ENCODE data around the gene TSPAN11. TPM values are rescaled to one million over a fixed set of nuclear protein-coding genes. Genes with fewer than 3 reads are reported as not detected.
A peak's percentile ranks its signal among the peaks of the same experiment; 100 is the strongest.

Gene TSPAN11
- total RNA-seq, 1 donor from 2014 or later, result 1.4 TPM

GRCh38 chr12:30910038-30910350 lies 16.6 kb upstream of the TSPAN11 start:
- no peak for DNase-seq (ENCODE audit: low spot score)

- DNase-seq (ENCODE audit: low spot score), result no peak
These were observed 15.3 kb upstream of the TSPAN11 start for GRCh38 chr12:30911207-30911606.

- no peak for DNase-seq (ENCODE audit: low spot score)
These were observed 13.2 kb upstream of the TSPAN11 start for GRCh38 chr12:30913323-30913722.

- DNase-seq (ENCODE audit: low spot score), result no peak
These were observed 11.5 kb upstream of the TSPAN11 start for GRCh38 chr12:30914986-30915591.

- no peak for DNase-seq (ENCODE audit: low spot score)
These were observed 3.5 kb upstream of the TSPAN11 start for GRCh38 chr12:30923057-30923456.

- no peak for DNase-seq (ENCODE audit: low spot score)
These were observed 823 bp upstream of the TSPAN11 start for GRCh38 chr12:30925607-30926242.

- DNase-seq (ENCODE audit: low spot score), result no peak
These were observed 669 bp downstream of the TSPAN11 start for GRCh38 chr12:30927222-30927611.

- DNase-seq (ENCODE audit: low spot score), result no peak
These were observed 2.1 kb downstream of the TSPAN11 start for GRCh38 chr12:30928356-30929244.

- no peak for DNase-seq (ENCODE audit: low spot score)
These were observed 3.7 kb downstream of the TSPAN11 start for GRCh38 chr12:30930238-30930637.

- no peak for DNase-seq (ENCODE audit: low spot score)
These were observed 4.1 kb downstream of the TSPAN11 start for GRCh38 chr12:30930641-30931040.

GRCh38 chr12:30932881-30933280 lies 6.3 kb downstream of the TSPAN11 start:
- no peak for DNase-seq (ENCODE audit: low spot score)

- no peak for DNase-seq (ENCODE audit: low spot score)
These were observed 8.3 kb downstream of the TSPAN11 start for GRCh38 chr12:30934811-30935210.

- DNase-seq (ENCODE audit: low spot score), result no peak
These were observed 9.5 kb downstream of the TSPAN11 start for GRCh38 chr12:30936036-30936435.

- DNase-seq (ENCODE audit: low spot score), result no peak
These were observed 12.7 kb downstream of the TSPAN11 start for GRCh38 chr12:30939234-30939633.

GRCh38 chr12:30942486-30942885 lies 15.9 kb downstream of the TSPAN11 start:
- no peak for DNase-seq (ENCODE audit: low spot score)

- DNase-seq (ENCODE audit: low spot score), result no peak
These were observed 16.4 kb downstream of the TSPAN11 start for GRCh38 chr12:30942936-30943335.

- DNase-seq (ENCODE audit: low spot score), result peak; percentile 59
These were observed 19.1 kb downstream of the TSPAN11 start for GRCh38 chr12:30945443-30946164.

- no peak for DNase-seq (ENCODE audit: low spot score)
These were observed 25.5 kb downstream of the TSPAN11 start for GRCh38 chr12:30952015-30952414.

- DNase-seq (ENCODE audit: low spot score), result no peak
These were observed 26.7 kb downstream of the TSPAN11 start for GRCh38 chr12:30953257-30953656.

- no peak for DNase-seq (ENCODE audit: low spot score)
These were observed 27.6 kb downstream of the TSPAN11 start for GRCh38 chr12:30953951-30954751.

- no peak for DNase-seq (ENCODE audit: low spot score)
These were observed 28.7 kb downstream of the TSPAN11 start for GRCh38 chr12:30955214-30955613.

Measured in mesenteric fat pad (tissue), 1 donor.